Chondrocyte (in vitro differentiated cells): Measurements from ENCODE around the gene EML4. TPM values are rescaled to one million over a fixed set of nuclear protein-coding genes. Genes with fewer than 3 reads are reported as not detected.

Experiments used
- DNase-seq: peaks from one replicate; pipeline ENCODE4 v3.0.0; 2021; ENCODE audit warnings: mixed read lengths, low spot score
- H3K27ac Mint-ChIP-seq: one replicate; pipeline ENCODE4 v1.8.0; 2021; ENCODE audit warnings: mild to moderate bottlenecking, moderate library complexity, mixed read lengths; ENCODE audit not compliant: unreplicated experiment
- H3K27me3 Mint-ChIP-seq: 2 replicates; pipeline ENCODE4 v1.8.0; 2021; ENCODE audit warnings: low read depth, mixed read lengths
- H3K36me3 Mint-ChIP-seq: 2 replicates; pipeline ENCODE4 v1.8.0; 2021; ENCODE audit warnings: low read depth, mixed read lengths
- H3K4me1 Mint-ChIP-seq: 2 replicates; pipeline ENCODE4 v1.8.0; 2021; ENCODE audit warnings: low read depth, mild to moderate bottlenecking, mixed read lengths
- H3K4me3 Mint-ChIP-seq: one replicate; pipeline ENCODE4 v1.8.0; 2021; ENCODE audit warnings: mild to moderate bottlenecking, moderate library complexity, mixed read lengths; ENCODE audit not compliant: unreplicated experiment
- H3K9me3 Mint-ChIP-seq: 2 replicates; pipeline ENCODE4 v1.8.0; 2021; ENCODE audit warnings: low read depth, mixed read lengths
- total RNA-seq: library from RNA; stranded (reverse); gene quantifications from 3 replicates; pipeline ENCODE4 v1.2.1, GENCODE V29; 2021
- TF ChIP-seq, protein P1 (sequence below): fragments of 200-600 bp; sonication (generic); IDR thresholded peaks from 2 replicates; pipeline ENCODE4 v1.5.0; 2021; ENCODE audit warnings: antibody characterized with exemption, mild to moderate bottlenecking, moderate library complexity

Gene EML4
- total RNA-seq, 1 donor from 2014 or later, result 50.0 TPM

DNA sequence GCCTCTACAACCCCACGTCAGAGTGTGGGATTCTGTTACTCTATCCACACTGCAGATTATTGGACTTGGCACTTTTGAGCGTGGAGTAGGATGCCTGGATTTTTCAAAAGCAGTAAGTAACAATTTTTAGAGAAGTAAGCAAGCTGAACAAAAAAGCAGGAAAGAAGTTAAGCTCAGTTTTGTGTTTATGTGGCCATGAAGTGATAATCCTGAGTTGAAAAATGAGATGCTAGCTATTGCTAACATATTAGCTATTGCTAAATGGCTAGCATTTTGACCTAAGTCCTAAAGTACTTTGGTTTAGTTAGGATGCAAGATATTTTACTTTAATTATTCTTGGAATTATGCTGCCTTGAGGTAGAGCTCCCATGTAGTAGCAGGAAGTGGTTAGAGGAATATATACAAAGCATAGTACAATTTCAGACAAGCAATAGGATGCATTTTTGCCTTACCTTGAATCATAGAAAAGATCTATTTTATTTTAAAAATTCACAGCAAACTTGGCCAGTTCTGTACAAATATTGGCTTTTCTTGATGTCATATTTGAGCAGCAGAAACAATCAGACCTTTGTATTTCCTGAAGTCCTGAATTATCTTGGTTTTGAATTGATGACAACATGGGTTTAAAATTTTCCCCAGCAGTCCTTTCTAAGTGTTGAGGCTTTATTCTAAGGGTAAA lies 117.3 kb downstream of the EML4 start:
- Mint-ChIP-seq H3K27me3 (no peaks in the 10 kb centered on the region), H3K4me3 (no peak overlapping the region), H3K27ac (peak overlapping the region; percentile 17), H3K36me3 (peaks cover 24% of the 10 kb centered on the region), H3K4me1 (no peaks in the 10 kb centered on the region), H3K9me3 (no peaks in the 10 kb centered on the region)
- no peak for DNase-seq
- TF ChIP-seq, protein P1, sequence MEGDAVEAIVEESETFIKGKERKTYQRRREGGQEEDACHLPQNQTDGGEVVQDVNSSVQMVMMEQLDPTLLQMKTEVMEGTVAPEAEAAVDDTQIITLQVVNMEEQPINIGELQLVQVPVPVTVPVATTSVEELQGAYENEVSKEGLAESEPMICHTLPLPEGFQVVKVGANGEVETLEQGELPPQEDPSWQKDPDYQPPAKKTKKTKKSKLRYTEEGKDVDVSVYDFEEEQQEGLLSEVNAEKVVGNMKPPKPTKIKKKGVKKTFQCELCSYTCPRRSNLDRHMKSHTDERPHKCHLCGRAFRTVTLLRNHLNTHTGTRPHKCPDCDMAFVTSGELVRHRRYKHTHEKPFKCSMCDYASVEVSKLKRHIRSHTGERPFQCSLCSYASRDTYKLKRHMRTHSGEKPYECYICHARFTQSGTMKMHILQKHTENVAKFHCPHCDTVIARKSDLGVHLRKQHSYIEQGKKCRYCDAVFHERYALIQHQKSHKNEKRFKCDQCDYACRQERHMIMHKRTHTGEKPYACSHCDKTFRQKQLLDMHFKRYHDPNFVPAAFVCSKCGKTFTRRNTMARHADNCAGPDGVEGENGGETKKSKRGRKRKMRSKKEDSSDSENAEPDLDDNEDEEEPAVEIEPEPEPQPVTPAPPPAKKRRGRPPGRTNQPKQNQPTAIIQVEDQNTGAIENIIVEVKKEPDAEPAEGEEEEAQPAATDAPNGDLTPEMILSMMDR, result no peak

DNA sequence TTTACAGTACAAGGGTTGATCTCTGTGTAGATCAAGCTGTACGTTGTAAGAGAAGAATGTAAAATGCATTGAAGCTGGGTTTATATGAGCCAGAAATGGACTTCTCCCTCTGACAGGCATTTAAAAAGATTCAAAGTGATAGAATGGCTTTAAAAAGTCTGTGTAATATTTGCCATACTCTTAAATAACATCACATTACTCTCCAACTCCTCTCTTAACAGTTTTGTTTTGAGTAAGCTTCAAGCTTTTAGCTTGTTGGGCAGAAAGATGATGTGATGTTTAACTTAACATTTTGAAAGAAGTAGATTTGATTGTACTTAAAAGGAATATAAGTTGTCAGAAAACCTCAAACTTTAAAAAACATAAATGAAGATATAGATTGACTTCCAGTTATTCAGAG lies 119.7 kb downstream of the EML4 start:
- TF ChIP-seq, protein P1, result no peak
- no peaks in the 10 kb centered on the region for H3K9me3 Mint-ChIP-seq
- no peaks in the 10 kb centered on the region for H3K27me3 Mint-ChIP-seq
- DNase-seq, result no peak
- no peak overlapping the region for H3K4me3 Mint-ChIP-seq
- H3K4me1 Mint-ChIP-seq, result no peaks in the 10 kb centered on the region
- peaks cover 20% of the 10 kb centered on the region for H3K36me3 Mint-ChIP-seq
- no peak overlapping the region for H3K27ac Mint-ChIP-seq

DNA sequence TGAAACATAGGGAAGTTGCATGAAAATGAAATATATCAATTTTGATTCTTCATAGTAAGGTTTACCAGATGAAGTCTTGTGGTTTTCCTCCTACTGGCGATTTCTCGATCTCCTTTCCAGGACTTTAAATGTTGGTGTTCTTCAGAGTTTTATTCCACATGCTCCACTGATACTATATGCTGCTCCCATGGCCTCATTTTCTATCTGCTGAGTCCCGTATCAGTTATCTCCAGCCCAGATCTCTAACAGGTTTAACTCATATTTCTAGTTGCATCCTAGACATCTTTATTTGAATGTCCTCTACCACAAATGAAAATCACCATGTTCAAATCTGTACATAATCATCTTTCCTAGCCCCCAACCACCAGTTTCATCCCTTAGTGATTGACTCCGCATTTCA lies 120.1 kb downstream of the EML4 start:
- no peak for DNase-seq
- Mint-ChIP-seq H3K9me3 (no peaks in the 10 kb centered on the region), H3K4me3 (no peak overlapping the region), H3K4me1 (no peaks in the 10 kb centered on the region), H3K27me3 (no peaks in the 10 kb centered on the region), H3K36me3 (peaks cover 20% of the 10 kb centered on the region), H3K27ac (no peak overlapping the region)
- TF ChIP-seq, protein P1, result no peak

DNA sequence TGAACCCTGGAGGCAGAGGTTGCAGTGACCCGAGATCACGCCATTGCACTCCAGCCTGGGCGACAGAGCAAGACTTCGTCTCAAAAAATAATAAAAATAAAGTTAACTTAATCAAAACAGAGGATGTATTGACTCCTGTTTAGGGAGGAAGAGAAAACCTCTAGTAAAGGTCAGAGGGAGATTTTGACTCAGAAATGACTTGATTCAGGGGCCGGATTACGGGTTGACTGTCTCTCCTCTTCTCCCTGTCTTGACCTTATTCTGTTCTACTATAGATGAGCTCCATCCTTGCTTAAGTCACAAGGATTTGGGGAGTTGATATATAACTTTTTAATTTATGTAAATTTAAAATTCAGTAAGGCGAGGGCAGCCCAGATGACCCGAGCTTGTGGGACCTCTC lies 120.9 kb downstream of the EML4 start:
- TF ChIP-seq, protein P1, result no peak
- Mint-ChIP-seq H3K9me3 (no peaks in the 10 kb centered on the region), H3K4me3 (no peak overlapping the region), H3K27me3 (no peaks in the 10 kb centered on the region), H3K36me3 (peaks cover 22% of the 10 kb centered on the region), H3K27ac (no peak overlapping the region), H3K4me1 (no peaks in the 10 kb centered on the region)
- DNase-seq, result no peak

DNA sequence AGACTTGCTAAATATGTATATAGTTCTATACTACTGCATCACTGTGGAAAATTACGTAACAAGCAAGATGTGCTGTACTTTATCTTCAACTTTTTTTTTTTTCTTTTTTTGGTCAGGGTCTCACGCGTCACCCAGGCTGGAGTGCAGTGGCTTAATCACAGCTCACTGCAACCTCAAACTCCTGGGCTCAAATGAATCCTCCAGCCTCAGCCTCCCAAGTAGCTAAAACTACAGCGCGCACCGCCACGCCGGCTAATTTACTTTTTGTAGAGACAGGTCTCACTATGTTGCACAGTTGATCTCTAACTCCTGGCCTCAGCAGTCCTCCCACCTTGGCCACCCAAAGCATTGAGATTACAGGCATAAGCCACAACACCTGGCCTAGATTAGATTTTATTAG lies 123.9 kb downstream of the EML4 start:
- TF ChIP-seq, protein P1, result no peak
- H3K9me3 Mint-ChIP-seq, result no peaks in the 10 kb centered on the region

More for the DNA sequence above, 123.9 kb downstream of the EML4 start:
- Mint-ChIP-seq H3K36me3 (peaks cover 27% of the 10 kb centered on the region), H3K4me1 (peaks cover 3% of the 10 kb centered on the region), H3K4me3 (no peak overlapping the region), H3K27ac (no peak overlapping the region), H3K27me3 (no peaks in the 10 kb centered on the region)
- DNase-seq, result no peak
